IMR-90 (cell line): ENCODE measurements around the gene ZC3H15.

Experiments
- CHD1 ChIP-seq: IDR thresholded peaks from 2 replicates; pipeline ENCODE4 v1.6.1; 2012; ENCODE audit warnings: low read depth, low read length, improper control_type of control experiment
- CTCF ChIP-seq: conservative IDR thresholded peaks from 2 replicates; pipeline ENCODE4 v1.5.1; 2012; ENCODE audit warnings: mild to moderate bottlenecking, low read depth, low read length, improper control_type of control experiment
- POLR2A ChIP-seq: IDR thresholded peaks from 2 replicates; pipeline ENCODE4 v1.6.1; 2012; ENCODE audit warnings: mild to moderate bottlenecking, low read depth, low read length
- USF2 ChIP-seq: fragments of 150-350 bp; IDR thresholded peaks from 2 replicates; pipeline ENCODE4 v1.6.1; 2017; ENCODE audit warnings: mild to moderate bottlenecking, antibody characterized with exemption, low read length, low read depth

GRCh38 chr2:186485576-186485870, 537 bp upstream of the ZC3H15 start:
- no peak for TF ChIP-seq CTCF
- no peak for TF ChIP-seq USF2
- TF ChIP-seq CHD1 = no peak
- TF ChIP-seq POLR2A = no peak
